DOHH2 (cell line): Measurements from ENCODE around the gene FTHL17.

Source experiments
- H3F3A ChIP-seq: fragments of 200-600 bp; sonication (generic), shearing (Covaris generic); 2 replicates; pipeline ENCODE4 v1.6.0; 2016; ENCODE audit warnings: antibody characterized with exemption, mild to moderate bottlenecking; ENCODE audit not compliant: control insufficient read depth, insufficient read depth
- H3K27ac ChIP-seq: fragments of 200-600 bp; sonication (generic); 2 replicates; pipeline ENCODE4 v1.5.1; 2014; ENCODE audit warnings: low read depth, mild to moderate bottlenecking, low read length, moderate library complexity
- H3K27me3 ChIP-seq: fragments of 200-600 bp; sonication (generic); 2 replicates; pipeline ENCODE4 v1.6.1; 2014; ENCODE audit warnings: mild to moderate bottlenecking, low read length, mixed read lengths; ENCODE audit not compliant: control insufficient read depth
- H3K36me3 ChIP-seq: fragments of 200-600 bp; sonication (generic); 2 replicates; pipeline ENCODE4 v1.6.1; 2014; ENCODE audit warnings: mild to moderate bottlenecking, low read length, moderate library complexity, mixed read lengths; ENCODE audit not compliant: control insufficient read depth
- H3K4me1 ChIP-seq: fragments of 200-600 bp; sonication (generic); 2 replicates; pipeline ENCODE4 v1.6.1; 2014; ENCODE audit warnings: mild to moderate bottlenecking, low read length, mixed read lengths; ENCODE audit not compliant: control insufficient read depth
- H3K4me2 ChIP-seq: fragments of 200-600 bp; sonication (generic); 2 replicates; pipeline ENCODE4 v1.6.0; 2014; ENCODE audit warnings: mild to moderate bottlenecking, low read length, moderate library complexity
- H3K4me3 ChIP-seq: fragments of 200-600 bp; sonication (generic); 2 replicates; pipeline ENCODE4 v1.5.1; 2014; ENCODE audit warnings: mild to moderate bottlenecking, low read length, mixed read lengths
- H3K79me2 ChIP-seq: fragments of 200-600 bp; sonication (generic); 2 replicates; pipeline ENCODE4 v1.6.1; 2014; ENCODE audit warnings: mild to moderate bottlenecking, low read length, mixed read lengths; ENCODE audit not compliant: control insufficient read depth
- H3K9me2 ChIP-seq: fragments of 200-600 bp; sonication (generic); replicated peaks from 2 replicates; pipeline ENCODE4 v1.6.1; 2014; ENCODE audit warnings: mild to moderate bottlenecking, low read length, mixed read lengths; ENCODE audit not compliant: control insufficient read depth
- H3K9me3 ChIP-seq: fragments of 200-600 bp; sonication (generic); 2 replicates; pipeline ENCODE4 v1.6.1; 2014; ENCODE audit warnings: antibody characterized with exemption, low read length, mixed read lengths; ENCODE audit not compliant: control insufficient read depth, insufficient read depth
- H4K20me1 ChIP-seq: fragments of 200-600 bp; sonication (generic); 2 replicates; pipeline ENCODE4 v1.6.0; 2014; ENCODE audit warnings: low read depth, mild to moderate bottlenecking, antibody characterized with exemption, low read length, moderate library complexity; ENCODE audit not compliant: control insufficient read depth, insufficient read depth
- CTCF ChIP-seq: fragments of 200-600 bp; sonication (generic); IDR thresholded peaks from one replicate; pipeline ENCODE4 v1.5.1; 2014; ENCODE audit warnings: antibody characterized with exemption, mild to moderate bottlenecking, low read depth, low read length; ENCODE audit not compliant: poor library complexity, severe bottlenecking
- EZH2phosphoT487 ChIP-seq: fragments of 200-600 bp; sonication (generic); IDR thresholded peaks from 2 replicates; pipeline ENCODE4 v1.6.1; 2017; ENCODE audit warnings: borderline replicate concordance, mild to moderate bottlenecking, antibody characterized with exemption, low read length, moderate library complexity, mixed read lengths

The FTHL17 gene

DNA sequence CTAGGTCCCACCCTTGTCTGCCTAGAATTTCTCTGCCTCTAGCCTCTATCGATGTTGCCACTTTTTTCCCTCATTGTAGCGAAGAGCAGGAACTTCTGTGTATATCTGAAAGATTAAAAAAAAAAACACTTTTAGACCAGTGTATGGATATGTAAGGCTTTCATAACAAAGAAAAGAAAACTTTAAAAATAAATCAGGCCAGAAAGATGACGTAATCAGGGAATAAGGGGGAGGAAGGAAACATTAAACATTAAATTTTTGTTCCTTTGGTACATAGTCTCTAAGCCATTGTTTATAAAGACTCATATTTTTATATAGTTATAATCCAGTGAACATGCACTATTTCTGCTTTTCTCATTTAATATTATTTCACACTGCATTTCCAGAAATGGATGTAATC lies 26.2 kb upstream of the FTHL17 start:
- no peaks in the 10 kb centered on the region for H3F3A ChIP-seq
- no peaks in the 10 kb centered on the region for H3K9me3 ChIP-seq
- no peak overlapping the region for H3K4me2 ChIP-seq
- no peaks in the 10 kb centered on the region for H3K36me3 ChIP-seq
- H3K79me2 ChIP-seq = no peaks in the 10 kb centered on the region
- no peaks in the 10 kb centered on the region for H4K20me1 ChIP-seq
- H3K4me3 ChIP-seq = no peak overlapping the region
- no peaks in the 10 kb centered on the region for H3K4me1 ChIP-seq
- H3K9me2 ChIP-seq = no peaks in the 10 kb centered on the region
- no peak for TF ChIP-seq CTCF
- TF ChIP-seq EZH2phosphoT487 = no peak
- no peak overlapping the region for H3K27ac ChIP-seq
- no peaks in the 10 kb centered on the region for H3K27me3 ChIP-seq

DNA sequence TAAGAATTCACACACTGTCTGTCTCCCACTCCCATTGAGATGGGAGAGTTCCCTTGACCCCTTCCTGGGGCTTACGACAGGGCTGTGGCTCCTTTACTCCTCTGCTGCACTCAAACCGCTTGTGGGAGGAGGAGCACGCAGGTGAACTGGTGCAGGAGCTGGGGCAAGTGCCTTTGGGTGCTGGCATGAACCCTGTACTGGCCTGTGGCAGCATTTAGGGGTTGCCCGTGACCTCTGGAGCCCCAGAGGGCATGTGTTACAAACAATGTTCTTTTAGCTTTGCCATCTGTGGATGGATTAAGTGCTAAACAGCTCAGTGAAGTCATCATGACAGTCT lies 21.8 kb upstream of the FTHL17 start:
- no peaks in the 10 kb centered on the region for H3K9me3 ChIP-seq
- no peaks in the 10 kb centered on the region for H3K36me3 ChIP-seq
- H3K27ac ChIP-seq = no peak overlapping the region
- H3K4me3 ChIP-seq = no peak overlapping the region
- no peaks in the 10 kb centered on the region for H4K20me1 ChIP-seq
- no peak for TF ChIP-seq CTCF
- TF ChIP-seq EZH2phosphoT487 = no peak
- H3K79me2 ChIP-seq = no peaks in the 10 kb centered on the region
- H3K9me2 ChIP-seq = no peaks in the 10 kb centered on the region
- H3K4me2 ChIP-seq = no peak overlapping the region
- no peaks in the 10 kb centered on the region for H3K27me3 ChIP-seq
- H3F3A ChIP-seq = no peaks in the 10 kb centered on the region
- no peaks in the 10 kb centered on the region for H3K4me1 ChIP-seq

- TF ChIP-seq CTCF (no peak), EZH2phosphoT487 (no peak)
- H3K4me3 ChIP-seq = no peak overlapping the region
- no peaks in the 10 kb centered on the region for H3K36me3 ChIP-seq
- no peaks in the 10 kb centered on the region for H3K79me2 ChIP-seq
- H4K20me1 ChIP-seq = no peaks in the 10 kb centered on the region
- H3K4me1 ChIP-seq = no peaks in the 10 kb centered on the region
- no peak overlapping the region for H3K4me2 ChIP-seq
- H3K27me3 ChIP-seq = no peaks in the 10 kb centered on the region
- no peaks in the 10 kb centered on the region for H3F3A ChIP-seq
- no peak overlapping the region for H3K27ac ChIP-seq
- H3K9me3 ChIP-seq = no peaks in the 10 kb centered on the region
- H3K9me2 ChIP-seq = no peaks in the 10 kb centered on the region
Measured at GRCh38 chrX:31092970-31093638, 21.3 kb upstream of the FTHL17 start.

GRCh38 chrX:31092476-31092875 lies 20.6 kb upstream of the FTHL17 start:
- Histone ChIP-seq H3K4me3 (no peak overlapping the region), H3K27ac (no peak overlapping the region), H3K27me3 (no peaks in the 10 kb centered on the region), H3K36me3 (no peaks in the 10 kb centered on the region), H3K4me1 (no peaks in the 10 kb centered on the region), H3K4me2 (no peak overlapping the region), H4K20me1 (no peaks in the 10 kb centered on the region), H3F3A (no peaks in the 10 kb centered on the region), H3K79me2 (no peaks in the 10 kb centered on the region), H3K9me2 (no peaks in the 10 kb centered on the region), H3K9me3 (no peaks in the 10 kb centered on the region)
- TF ChIP-seq CTCF = no peak
- no peak for TF ChIP-seq EZH2phosphoT487
